A549 (cell line): ENCODE measurements around the gene PRUNE2.

ENCODE experiments used
- CHD4 ChIP-seq: fragments of 200-600 bp; sonication (generic); IDR thresholded peaks from 2 replicates; pipeline ENCODE4 v1.6.1; 2016; ENCODE audit warnings: antibody characterized with exemption, mild to moderate bottlenecking, borderline replicate concordance
- EP300 ChIP-seq, 2 experiments: fragments of >200 bp; sonication (Bioruptor Twin); formaldehyde crosslinking; IDR thresholded peaks; 2 replicates in 1 of 2; 3 replicates in 1 of 2; pipeline ENCODE4 v1.6.1; 2016 to 2017
- HEYL ChIP-seq: fragments of 250-450 bp; sonication (Bioruptor Pico); IDR thresholded peaks from 2 replicates; pipeline ENCODE4 v1.8.0; 2021; ENCODE audit warnings: mild to moderate bottlenecking, moderate library complexity
- KDM1A ChIP-seq: fragments of 200-600 bp; sonication (generic); IDR thresholded peaks from 2 replicates; pipeline ENCODE4 v1.6.1; 2016; ENCODE audit warnings: low read depth, mild to moderate bottlenecking
- POLR2AphosphoS2 ChIP-seq: conservative IDR thresholded peaks from 2 replicates; pipeline ENCODE4 v1.6.1; 2012; ENCODE audit warnings: low read length, improper control_type of control experiment, inconsistent platforms
- RCOR1 ChIP-seq: fragments of 150-350 bp; IDR thresholded peaks from 2 replicates; pipeline ENCODE4 v1.6.1; 2014; ENCODE audit warnings: antibody characterized with exemption, low read length, low read depth
- RFX5 ChIP-seq: fragments of 450-650 bp; IDR thresholded peaks from 2 replicates; pipeline ENCODE4 v1.7.1; 2014; ENCODE audit warnings: antibody characterized with exemption, mild to moderate bottlenecking, moderate library complexity
- SMC3 ChIP-seq: fragments of >200 bp; sonication (Bioruptor Twin); formaldehyde crosslinking; IDR thresholded peaks from 3 replicates; pipeline ENCODE4 v1.6.1; 2018; ENCODE audit warnings: inconsistent platforms
- ZC3H11A ChIP-seq: fragments of 450-650 bp; IDR thresholded peaks from 2 replicates; pipeline ENCODE4 v1.6.1; 2014; ENCODE audit warnings: antibody characterized with exemption, mild to moderate bottlenecking
- TF ChIP-seq, protein P1 (sequence below): fragments of >200 bp; sonication (Bioruptor Twin); formaldehyde crosslinking; IDR thresholded peaks from 3 replicates; pipeline ENCODE4 v1.5.1; 2016
- TF ChIP-seq, protein P2 (sequence below): fragments of 200-600 bp; sonication (generic); IDR thresholded peaks from 2 replicates; pipeline ENCODE4 v1.6.1; 2016; ENCODE audit warnings: antibody characterized with exemption, mild to moderate bottlenecking, moderate library complexity
- TF ChIP-seq, protein P3 (sequence below): IDR thresholded peaks from 2 replicates; pipeline ENCODE4 v1.6.1; 2012

DNA sequence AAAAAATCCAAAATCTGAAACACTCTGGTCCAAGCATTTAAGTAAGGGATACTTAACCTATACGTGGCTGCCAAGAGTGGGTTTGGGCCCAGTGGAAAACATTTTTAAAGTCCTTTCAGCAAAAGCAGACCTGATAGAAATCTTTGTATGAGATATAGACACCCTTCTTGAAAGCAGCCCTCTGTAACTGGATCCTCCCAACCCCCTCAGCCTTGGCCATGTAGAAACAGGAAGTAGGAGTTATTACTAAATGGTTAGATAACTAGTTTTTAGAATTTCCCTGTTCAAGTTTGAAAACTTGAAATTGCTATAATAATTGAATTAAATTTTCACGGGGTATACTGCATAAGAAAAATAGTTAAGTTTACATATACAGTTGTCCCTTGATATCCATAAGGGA is 253.0 kb downstream of the PRUNE2 start:
- TF ChIP-seq RFX5 (no peak), KDM1A (no peak), RCOR1 (no peak), EP300 (IDR thresholded peaks at IDR 0.05) (no peak), ZC3H11A (no peak), CHD4 (no peak), HEYL (CRISPR knock-in tag) (no peak), POLR2AphosphoS2 (no peak), SMC3 (no peak)
- TF ChIP-seq, protein P1, sequence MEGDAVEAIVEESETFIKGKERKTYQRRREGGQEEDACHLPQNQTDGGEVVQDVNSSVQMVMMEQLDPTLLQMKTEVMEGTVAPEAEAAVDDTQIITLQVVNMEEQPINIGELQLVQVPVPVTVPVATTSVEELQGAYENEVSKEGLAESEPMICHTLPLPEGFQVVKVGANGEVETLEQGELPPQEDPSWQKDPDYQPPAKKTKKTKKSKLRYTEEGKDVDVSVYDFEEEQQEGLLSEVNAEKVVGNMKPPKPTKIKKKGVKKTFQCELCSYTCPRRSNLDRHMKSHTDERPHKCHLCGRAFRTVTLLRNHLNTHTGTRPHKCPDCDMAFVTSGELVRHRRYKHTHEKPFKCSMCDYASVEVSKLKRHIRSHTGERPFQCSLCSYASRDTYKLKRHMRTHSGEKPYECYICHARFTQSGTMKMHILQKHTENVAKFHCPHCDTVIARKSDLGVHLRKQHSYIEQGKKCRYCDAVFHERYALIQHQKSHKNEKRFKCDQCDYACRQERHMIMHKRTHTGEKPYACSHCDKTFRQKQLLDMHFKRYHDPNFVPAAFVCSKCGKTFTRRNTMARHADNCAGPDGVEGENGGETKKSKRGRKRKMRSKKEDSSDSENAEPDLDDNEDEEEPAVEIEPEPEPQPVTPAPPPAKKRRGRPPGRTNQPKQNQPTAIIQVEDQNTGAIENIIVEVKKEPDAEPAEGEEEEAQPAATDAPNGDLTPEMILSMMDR: no peak
- TF ChIP-seq, protein P2, sequence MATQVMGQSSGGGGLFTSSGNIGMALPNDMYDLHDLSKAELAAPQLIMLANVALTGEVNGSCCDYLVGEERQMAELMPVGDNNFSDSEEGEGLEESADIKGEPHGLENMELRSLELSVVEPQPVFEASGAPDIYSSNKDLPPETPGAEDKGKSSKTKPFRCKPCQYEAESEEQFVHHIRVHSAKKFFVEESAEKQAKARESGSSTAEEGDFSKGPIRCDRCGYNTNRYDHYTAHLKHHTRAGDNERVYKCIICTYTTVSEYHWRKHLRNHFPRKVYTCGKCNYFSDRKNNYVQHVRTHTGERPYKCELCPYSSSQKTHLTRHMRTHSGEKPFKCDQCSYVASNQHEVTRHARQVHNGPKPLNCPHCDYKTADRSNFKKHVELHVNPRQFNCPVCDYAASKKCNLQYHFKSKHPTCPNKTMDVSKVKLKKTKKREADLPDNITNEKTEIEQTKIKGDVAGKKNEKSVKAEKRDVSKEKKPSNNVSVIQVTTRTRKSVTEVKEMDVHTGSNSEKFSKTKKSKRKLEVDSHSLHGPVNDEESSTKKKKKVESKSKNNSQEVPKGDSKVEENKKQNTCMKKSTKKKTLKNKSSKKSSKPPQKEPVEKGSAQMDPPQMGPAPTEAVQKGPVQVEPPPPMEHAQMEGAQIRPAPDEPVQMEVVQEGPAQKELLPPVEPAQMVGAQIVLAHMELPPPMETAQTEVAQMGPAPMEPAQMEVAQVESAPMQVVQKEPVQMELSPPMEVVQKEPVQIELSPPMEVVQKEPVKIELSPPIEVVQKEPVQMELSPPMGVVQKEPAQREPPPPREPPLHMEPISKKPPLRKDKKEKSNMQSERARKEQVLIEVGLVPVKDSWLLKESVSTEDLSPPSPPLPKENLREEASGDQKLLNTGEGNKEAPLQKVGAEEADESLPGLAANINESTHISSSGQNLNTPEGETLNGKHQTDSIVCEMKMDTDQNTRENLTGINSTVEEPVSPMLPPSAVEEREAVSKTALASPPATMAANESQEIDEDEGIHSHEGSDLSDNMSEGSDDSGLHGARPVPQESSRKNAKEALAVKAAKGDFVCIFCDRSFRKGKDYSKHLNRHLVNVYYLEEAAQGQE: no peak
- TF ChIP-seq, protein P3, sequence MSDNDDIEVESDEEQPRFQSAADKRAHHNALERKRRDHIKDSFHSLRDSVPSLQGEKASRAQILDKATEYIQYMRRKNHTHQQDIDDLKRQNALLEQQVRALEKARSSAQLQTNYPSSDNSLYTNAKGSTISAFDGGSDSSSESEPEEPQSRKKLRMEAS: no peak
